Tibial nerve (tissue), 4 donors: ENCODE measurements around the gene ARFGEF3.

Experiments
- CTCF ChIP-seq, 5 experiments: fragments of 200-600 bp in 3 of 5; fragments of 450-650 bp in 2 of 5; sonication (generic) in 3 of 5; IDR thresholded peaks; one replicate each; pipeline ENCODE4 v1.5.1; 2016 to 2019; ENCODE audit warnings: antibody characterized with exemption in 5 of 5, mild to moderate bottlenecking in 3 of 5, moderate library complexity in 2 of 5
- EP300 ChIP-seq, 2 donors: sonication (generic); formaldehyde crosslinking; IDR thresholded peaks; one replicate each; pipeline ENCODE4 v1.6.1; 2017; ENCODE audit warnings: antibody characterized with exemption in 2 of 2, mild to moderate bottlenecking in 1 of 2
- POLR2A ChIP-seq, 2 donors: fragments of 450-650 bp; IDR thresholded peaks; one replicate each; pipeline ENCODE4 v1.6.1; 2017; ENCODE audit warnings: antibody characterized with exemption in 2 of 2, mild to moderate bottlenecking in 2 of 2, moderate library complexity in 2 of 2

GRCh38 chr6:138129190-138129589, 32.5 kb upstream of the ARFGEF3 start:
- no peak for TF ChIP-seq CTCF (IDR thresholded peaks at IDR 0.05)
- TF ChIP-seq POLR2A (IDR thresholded peaks at IDR 0.05): no peak
- TF ChIP-seq EP300 (IDR thresholded peaks at IDR 0.05): no peak
